NCI-H128 (cell line): Measurements from ENCODE around the gene CXCL6.

ENCODE experiments used
- DNase-seq: peaks from one replicate; lab custom pipeline; 2025; ENCODE audit not compliant: unreplicated experiment; lab: John Stamatoyannopoulos, UW

Gene CXCL6

GRCh38 chr4:73836373-73837279 lies at the start of gene CXCL6:
Gene CXCL6, plus strand, starts transcription at chr4:73836678. Its CDS starts 73 bp downstream, at chr4:73836751.
- DNase-seq = no peak

GRCh38 chr4:73788411-73788810 lies 48.1 kb upstream of the CXCL6 start:
- no peak for DNase-seq

- no peak for DNase-seq
These were observed 37.6 kb upstream of the CXCL6 start for GRCh38 chr4:73798842-73799241.

GRCh38 chr4:73800206-73800605 lies 36.3 kb upstream of the CXCL6 start:
- DNase-seq = no peak

- DNase-seq = no peak
These were observed 34.8 kb upstream of the CXCL6 start for GRCh38 chr4:73801692-73802091.

DNA sequence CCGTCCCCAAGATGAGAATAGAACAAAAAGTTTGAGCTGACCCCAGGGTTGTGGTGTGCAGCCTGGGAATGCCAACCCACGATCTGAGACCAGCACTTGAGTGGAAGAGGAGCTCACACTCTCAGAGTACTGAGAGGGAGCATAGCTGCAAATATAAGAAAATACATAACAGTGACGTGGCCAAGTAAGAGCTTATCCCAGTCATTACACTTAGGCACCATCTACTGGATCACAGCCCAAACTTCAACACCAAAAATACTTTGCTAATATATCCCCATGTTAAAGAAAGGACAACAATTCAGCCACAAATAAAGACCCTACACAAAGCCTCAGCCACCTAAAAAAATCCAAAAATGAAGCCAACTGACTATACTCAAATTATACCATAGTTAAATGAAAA lies 33.3 kb upstream of the CXCL6 start:
- no peak for DNase-seq

- DNase-seq = no peak
These were observed 26.3 kb upstream of the CXCL6 start for GRCh38 chr4:73810191-73810590.

GRCh38 chr4:73811841-73812240 lies 24.6 kb upstream of the CXCL6 start:
- DNase-seq = no peak

DNA sequence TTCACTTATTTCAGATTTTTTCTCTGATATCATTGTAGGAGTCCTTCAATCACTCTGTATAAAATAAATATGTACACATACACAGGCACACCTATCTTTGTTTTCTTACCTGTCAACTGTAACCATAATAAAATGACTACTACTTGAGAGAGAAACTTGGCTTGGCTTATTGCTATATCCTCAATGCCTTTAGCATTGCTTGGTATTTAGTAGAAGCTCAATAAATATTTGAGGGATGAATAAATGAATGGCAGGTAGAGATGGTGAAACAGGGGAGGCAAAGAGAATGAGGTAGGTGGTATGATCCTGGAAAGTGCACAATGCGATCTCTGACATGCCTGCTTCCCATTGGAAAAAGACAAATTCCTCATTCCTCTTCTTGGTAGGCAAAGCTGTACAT lies 21.8 kb upstream of the CXCL6 start:
- DNase-seq = no peak

GRCh38 chr4:73815145-73815544 lies 21.3 kb upstream of the CXCL6 start:
- DNase-seq = no peak

- no peak for DNase-seq
These were observed 19.7 kb upstream of the CXCL6 start for GRCh38 chr4:73816814-73817213.

DNA sequence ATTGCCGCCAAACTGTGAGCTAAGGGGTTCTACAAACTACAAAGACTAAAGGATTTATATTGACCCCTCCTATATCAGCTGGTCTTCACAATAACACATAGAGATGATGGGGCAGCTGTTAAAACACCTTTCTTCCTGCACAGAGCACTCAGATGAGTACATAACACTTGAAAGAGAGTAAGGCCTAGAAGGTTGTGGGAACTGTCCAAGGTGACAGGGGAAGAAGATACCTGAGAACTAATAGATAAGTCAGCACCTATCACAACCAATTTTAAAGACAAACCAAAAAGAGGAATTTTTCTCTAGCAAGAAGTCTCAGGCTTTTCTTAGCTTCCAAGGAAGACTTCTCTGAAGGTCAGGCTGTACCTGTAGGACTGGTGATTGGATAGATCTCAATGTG lies 19.1 kb upstream of the CXCL6 start:
- no peak for DNase-seq

- DNase-seq = no peak
These were observed 15.2 kb upstream of the CXCL6 start for GRCh38 chr4:73821325-73821724.

DNA sequence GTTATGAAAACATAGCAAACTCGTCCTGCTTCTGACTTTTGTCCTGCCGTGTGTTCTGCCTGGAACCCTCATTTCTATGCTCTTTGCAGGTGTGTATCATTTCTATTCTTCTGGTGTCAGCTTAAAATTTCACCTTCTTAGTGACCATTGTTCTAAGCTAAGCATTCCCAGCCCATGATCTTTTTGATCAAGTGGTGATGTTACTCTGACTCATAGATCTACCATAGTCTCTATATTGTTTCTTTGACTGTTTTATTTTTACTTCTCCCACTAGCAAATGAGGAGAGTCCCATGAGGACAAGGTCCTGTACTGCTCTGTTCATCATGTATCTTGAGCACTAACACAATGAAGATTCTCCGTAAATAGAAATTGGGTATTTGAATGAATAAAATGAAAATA lies 14.1 kb upstream of the CXCL6 start:
- DNase-seq = no peak

GRCh38 chr4:73822812-73823504 lies 13.5 kb upstream of the CXCL6 start:
- no peak for DNase-seq

DNA sequence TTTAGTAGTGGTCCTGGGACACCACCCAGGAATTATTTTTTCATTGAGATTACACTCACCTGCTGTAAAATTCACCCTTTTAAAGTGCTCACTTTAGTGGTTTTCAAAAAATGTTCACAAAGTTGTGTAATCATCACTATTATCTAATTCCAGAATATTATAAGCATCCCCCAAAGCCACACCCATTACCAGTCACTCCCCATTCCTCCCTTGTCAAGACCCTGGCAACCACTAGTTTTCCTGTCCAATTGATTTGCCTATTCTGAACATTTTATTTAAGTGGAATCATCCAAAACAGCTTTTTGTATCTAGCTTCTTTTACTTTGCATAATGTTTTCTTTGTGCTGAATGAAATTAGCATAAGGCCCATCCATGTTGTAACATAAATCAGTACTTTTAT lies 12.7 kb upstream of the CXCL6 start:
- DNase-seq = no peak

GRCh38 chr4:73828956-73829355 lies 7.5 kb upstream of the CXCL6 start:
- DNase-seq = no peak

GRCh38 chr4:73831569-73831968 lies 4.9 kb upstream of the CXCL6 start:
- no peak for DNase-seq

DNA sequence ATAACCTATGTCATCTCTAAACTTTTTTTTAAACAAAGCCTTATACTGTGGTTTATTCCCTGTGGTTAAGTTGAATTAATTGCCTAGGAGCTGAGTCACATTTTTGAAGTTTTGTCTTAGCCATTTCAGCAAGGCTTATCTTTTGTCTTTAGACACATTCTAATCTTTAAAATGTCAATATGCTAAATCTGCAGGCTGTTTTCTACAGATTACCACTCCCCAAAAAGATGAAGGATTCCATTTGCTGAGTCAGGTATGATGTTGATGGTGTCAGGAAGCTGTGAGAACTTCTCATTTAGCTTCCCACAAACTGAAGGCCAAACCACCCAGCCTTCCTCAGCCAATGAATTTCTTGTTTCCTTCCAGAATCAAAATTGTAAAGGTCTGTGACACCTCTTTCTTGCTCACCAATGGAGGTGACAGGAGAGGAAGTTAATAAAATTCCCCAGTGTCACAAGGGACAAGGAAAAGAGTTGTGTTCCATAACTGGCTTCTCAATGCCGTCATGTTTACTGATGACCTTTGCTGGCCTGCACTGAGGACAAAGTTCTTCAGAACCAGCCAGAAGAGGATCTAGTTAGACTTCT lies 3.7 kb upstream of the CXCL6 start:
- no peak for DNase-seq

GRCh38 chr4:73839071-73839470 lies 2.6 kb downstream of the CXCL6 start:
- DNase-seq = no peak

- DNase-seq = no peak
These were observed 3.2 kb downstream of the CXCL6 start for GRCh38 chr4:73839715-73840114.
